Islet of Langerhans (tissue), 1 donor: ENCODE measurements around the gene SPSB1.
"Not testable (repeated sequence)": the region's sequence is repeated elsewhere in the genome, so short reads cannot be mapped to it uniquely, and the experiment has no call there.

Experiments used
- FAIRE-seq: peaks from one replicate; lab custom pipeline; 2011; peaks lifted over from hg19 to GRCh38; lab: Jason Lieb, UNC

The SPSB1 gene

DNA sequence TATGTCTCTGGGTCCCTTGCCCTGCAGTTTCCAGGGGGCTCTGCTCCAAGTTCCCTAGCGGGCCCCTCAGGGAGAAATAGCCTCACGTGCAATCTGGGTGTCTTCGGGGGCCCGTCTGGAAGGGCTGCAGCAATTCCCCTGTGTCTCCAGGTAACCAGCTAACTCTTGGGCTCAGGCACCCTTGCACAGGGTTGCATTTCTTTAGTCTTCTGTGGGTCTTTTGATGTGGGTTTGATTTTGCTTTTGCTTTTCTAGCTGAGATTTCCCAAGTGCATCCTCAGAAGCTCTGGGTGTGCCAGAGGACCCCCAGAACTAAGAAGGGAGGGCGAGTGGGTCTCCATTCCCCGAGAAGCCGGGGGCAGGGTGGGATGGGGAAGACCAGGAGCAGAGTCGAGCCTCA lies 75.7 kb downstream of the SPSB1 start:
- FAIRE-seq: no peak

- no peak for FAIRE-seq
Observed at GRCh38 chr1:9369964-9370788, 77.5 kb downstream of the SPSB1 start.

GRCh38 chr1:9371391-9371935 lies 78.8 kb downstream of the SPSB1 start:
- FAIRE-seq: no peak

DNA sequence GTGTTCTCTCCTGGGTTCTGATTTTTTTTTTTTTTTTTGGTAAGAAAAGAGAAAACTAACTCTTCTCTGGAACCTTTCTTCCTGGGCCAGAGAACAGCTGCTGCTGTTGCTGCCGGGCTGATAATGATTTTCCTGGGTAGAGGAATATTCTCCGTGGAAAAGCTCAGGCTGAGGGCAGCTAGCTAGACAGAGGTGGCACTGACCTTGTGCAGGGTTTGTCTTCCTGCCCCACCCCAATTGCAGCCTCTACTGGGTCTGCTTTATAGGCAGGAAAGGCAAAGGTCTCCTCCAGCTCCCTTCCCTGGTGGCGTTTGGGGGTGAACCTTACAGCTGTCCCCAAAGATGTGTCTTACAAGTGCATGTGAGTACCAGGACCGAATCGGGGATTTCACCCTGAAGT lies 79.3 kb downstream of the SPSB1 start:
- FAIRE-seq: no peak

DNA sequence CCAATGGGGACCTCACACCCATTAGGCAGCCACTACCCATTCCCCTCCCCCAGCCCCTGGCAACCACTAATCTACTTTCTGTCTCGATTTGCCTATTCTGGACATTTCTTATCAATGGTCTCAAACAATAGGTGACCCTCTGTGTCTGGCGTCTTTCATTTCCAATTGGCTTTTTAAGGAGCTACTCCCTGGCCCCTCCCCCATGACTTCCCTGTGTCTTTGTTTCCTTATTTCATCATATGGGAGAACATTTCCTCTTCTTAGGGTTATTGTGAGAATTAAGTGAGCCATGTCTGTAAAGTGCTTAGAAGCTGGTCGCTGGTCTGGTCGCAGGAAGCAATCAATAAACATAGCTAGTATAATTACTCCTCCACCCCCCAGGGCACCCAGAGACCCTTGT lies 80.9 kb downstream of the SPSB1 start:
- FAIRE-seq: no peak

DNA sequence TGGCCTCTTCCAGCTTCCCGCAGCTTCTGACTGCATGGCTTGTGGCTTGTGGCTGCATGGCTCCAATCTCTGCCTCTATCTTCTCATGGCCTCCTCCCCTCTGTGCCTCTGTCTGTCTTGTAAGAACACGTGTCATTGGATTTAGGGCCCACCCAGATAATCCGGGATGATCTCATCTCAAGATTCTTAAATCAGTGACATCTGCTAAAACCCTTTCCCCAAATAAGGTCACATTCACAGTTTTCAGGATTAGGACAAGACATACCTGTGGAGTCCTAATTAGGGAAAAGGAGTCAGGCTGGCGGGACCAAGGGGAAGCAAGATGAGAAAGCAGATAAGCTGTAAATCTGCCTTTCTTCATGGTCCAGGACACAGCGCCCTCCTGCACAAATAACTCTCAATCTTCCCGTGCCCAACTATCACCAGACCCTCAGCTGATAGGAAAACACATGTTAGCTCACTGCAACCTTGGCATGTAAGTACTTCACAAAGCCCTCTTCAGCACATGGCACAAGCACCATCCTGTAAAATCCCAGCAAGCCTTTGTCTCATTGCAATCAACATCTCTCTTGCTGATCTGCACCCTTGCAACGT lies 82.2 kb downstream of the SPSB1 start:
- no peak for FAIRE-seq

GRCh38 chr1:9375912-9376311 lies 83.2 kb downstream of the SPSB1 start:
- FAIRE-seq: no peak

DNA sequence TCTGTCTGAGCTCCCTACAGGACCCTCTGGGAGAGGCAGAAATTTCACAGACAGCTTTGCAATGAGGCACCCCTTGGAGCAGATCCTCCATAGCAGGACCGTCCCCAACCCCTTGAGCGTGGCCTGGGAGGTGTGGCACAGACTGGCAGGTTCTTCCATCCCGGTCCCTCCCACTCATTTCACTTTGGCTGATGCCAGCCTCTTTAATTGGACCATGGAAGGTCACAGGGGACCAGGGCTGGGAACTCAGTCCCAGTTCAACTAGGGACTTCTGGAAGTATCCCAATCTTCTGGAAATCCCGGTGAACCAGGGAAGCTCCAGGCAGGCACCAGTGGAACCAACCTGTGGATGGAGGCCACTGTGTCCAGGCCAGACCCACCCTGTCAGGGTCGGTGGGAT lies 83.7 kb downstream of the SPSB1 start:
- FAIRE-seq: no peak

- no peak for FAIRE-seq
Observed at GRCh38 chr1:9376886-9377333, 84.2 kb downstream of the SPSB1 start.

GRCh38 chr1:9378801-9379200 lies 86.1 kb downstream of the SPSB1 start:
- no peak for FAIRE-seq

DNA sequence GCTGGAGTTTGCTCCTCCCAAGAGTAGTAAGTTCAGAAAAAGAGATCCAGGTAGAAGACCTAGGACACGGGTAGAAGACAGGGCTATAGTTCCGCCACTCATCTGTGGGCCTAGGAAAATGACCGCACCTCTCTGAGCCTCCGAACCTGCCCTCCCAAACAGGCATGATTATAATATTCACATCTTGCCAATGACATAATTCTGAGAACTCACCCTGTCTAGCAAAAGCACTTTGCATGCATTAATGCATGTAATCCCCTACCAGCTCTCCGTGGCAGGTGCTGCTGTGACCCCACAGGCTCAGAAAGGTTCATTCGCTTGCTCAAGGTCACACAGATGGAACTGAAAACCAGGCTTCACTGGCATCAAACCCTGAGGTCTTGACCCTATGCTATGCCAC lies 88.0 kb downstream of the SPSB1 start:
- FAIRE-seq: no peak

DNA sequence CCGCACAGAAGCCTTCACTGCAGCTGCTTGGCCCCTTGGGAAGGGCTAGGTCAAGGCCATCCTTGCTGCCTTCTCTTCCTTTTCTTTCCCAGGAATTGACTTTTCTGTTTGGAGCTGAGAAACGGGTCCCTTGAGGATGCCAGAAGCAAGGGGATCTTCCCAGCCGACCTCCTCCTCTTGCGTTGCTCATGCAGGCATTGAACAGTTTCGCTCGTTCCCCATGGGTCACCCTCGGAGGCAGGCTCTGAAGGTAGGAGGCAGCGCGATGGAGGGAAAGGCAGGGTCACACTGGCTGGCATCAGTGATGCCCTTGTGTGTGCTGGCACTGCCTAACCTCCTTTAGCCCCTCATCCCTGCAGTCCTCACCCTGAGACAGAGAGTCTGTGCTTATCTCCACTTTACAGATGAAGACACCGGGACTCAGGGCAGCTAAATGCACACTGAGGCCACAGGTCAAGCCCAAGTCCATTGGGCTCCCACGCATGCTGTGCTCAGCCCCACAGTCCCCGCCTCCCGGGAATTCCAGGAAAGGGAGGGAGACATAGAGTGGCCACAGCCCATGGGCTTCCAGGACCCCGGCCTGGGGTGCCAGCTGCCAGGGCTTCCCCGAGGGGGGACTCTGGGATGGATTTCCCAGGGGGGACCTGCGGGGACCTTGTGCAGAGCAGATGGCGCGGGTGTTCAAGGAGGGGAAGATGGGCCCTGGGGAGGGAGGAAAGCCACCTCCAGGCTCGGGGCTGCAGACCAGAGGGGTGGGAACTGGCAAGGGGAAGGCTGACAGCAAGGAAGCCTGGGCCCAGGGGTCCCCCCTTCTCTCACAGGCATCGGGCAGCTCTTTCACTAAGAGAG lies 90.2 kb downstream of the SPSB1 start:
- no peak for FAIRE-seq

- FAIRE-seq: no peak
Observed at GRCh38 chr1:9384128-9384527, 91.4 kb downstream of the SPSB1 start.

GRCh38 chr1:9384751-9385245 lies 92.1 kb downstream of the SPSB1 start:
- FAIRE-seq: no peak

- not testable (repeated sequence) for FAIRE-seq
Observed at GRCh38 chr1:9385392-9385791, 92.7 kb downstream of the SPSB1 start.

DNA sequence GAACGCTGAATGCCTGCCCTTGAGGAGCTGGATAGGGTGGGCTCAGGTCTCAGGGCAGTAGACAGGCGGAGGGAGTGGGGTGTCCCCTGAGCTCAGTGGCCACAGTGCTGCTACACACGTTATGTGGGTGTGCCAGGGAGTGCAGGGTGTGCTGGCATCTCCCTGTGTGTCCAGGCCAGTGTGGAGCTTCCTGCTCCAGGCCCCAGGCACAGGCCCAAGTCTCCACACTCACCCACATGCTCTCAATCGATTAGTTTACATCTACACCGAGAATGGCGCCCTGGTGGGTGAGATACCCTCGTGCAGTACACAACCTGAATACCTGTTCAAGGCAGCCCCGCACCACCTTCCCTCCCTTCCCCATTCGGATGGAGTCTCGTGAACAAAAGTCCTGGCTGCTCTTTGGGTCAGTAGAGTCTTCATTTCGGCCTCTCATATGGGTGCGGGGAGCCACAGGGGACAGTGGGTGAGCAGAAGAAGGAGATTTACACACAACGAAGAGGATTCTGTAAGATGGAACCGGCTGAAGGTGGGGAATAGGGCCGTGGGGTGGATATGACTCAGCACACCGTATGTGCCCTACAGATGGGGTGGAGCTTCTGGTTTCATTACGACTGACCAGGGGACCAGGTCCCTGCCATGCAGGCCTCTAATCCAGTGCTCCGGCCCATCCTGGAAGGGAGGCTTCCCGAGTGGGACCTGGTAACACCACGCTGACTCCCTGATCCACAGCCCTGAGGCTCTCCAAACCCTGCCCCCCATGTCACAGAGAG lies 93.3 kb downstream of the SPSB1 start:
- FAIRE-seq: no peak

DNA sequence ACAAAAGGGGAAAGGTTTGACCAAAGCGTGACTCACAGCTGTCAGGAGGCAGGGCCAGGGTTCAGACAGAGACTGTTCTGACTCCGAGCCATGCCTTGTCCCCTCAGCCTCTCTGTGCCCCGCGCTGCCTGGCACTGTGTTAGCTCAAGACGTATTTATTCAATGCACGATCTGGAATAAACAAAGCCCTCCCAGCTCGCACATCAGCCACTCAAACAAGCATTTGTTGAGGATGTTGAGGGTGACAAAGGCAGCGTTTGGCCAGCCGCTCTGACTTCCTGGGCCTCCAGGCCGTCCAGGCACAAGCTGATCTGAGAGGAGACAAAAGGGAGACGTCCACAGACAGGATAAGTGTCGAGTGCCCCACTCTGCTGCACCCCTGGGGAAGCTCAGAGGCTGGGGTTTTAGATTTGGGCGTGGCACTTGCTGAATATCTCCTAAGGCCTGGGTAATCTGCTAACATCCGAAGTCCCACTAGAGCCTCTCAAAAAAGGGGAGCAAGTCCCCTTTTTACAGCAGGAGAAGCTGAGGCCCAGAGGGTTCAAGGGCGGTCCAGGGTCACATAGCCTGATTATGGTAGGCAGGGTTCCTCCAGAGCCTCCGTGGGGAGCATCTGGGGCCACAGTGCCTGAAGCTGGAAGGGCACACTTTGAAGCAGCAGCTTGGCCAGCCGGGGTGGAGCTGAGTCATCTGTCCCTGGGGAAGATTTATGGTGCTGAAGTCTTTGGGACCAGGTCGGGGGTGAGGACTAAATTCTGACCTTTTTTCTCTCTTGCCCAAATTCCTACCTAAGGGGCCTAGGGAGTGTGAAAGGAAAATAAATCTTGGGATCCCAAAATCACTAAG lies 95.9 kb downstream of the SPSB1 start:
- no peak for FAIRE-seq

DNA sequence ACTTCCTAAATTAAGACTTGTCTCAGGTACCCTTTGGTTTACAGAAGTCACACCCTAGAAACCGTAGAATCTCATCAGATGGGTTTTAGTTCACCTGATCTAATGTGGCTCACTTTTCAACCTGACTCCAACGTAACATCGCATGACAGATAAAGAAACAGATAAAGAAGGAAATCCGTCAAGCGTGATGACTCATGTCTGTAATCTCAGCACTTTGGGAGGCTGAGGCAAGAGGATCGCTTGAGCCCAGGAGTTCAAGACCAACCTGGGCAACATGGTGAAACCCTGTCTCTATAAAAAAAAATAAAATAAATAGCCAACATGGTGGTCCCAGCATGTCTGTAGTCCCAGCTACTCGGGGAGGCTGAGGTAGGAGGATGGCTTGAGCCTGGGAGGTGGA lies 97.3 kb downstream of the SPSB1 start:
- FAIRE-seq: no peak

GRCh38 chr1:9391620-9392019 lies 98.9 kb downstream of the SPSB1 start:
- no peak for FAIRE-seq

DNA sequence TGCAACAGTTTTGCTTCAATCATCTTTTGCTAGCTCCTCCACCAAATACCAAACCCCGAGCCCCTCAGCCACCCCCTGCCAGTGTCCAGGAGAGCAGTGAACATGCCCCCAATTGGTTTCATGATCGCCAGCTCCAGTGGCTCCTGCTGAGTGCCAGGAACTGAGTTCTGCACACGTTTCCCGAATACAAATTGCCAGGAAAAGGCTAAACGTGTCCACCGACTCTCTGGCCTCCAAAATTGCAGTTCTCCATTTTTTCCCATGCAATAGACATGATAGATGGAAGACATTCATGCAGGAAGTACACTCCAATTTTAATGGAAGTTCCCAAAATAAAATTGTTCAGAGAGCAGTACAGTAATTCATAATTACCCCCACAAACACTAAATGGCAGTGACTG lies 101.3 kb downstream of the SPSB1 start:
- FAIRE-seq: no peak

GRCh38 chr1:9395018-9395417 lies 102.3 kb downstream of the SPSB1 start:
- no peak for FAIRE-seq
